Hepatocyte (in vitro differentiated cells): ENCODE measurements around the gene DGKD. TPM values are rescaled to one million over a fixed set of nuclear protein-coding genes. Genes with fewer than 3 reads are reported as not detected.

Experiments used
- DNase-seq: peaks from one replicate; pipeline ENCODE4 v3.0.0-alpha.2; 2016; ENCODE audit warnings: low spot score
- H2AFZ ChIP-seq: fragments of 200-600 bp; sonication (generic); 2 replicates; pipeline ENCODE4 v1.6.0; 2016; ENCODE audit warnings: antibody characterized with exemption, mild to moderate bottlenecking
- H3K27ac ChIP-seq: fragments of 200-600 bp; sonication (generic); 2 replicates; pipeline ENCODE4 v1.5.1; 2016; ENCODE audit warnings: mild to moderate bottlenecking
- H3K27me3 ChIP-seq: fragments of 200-600 bp; sonication (generic); 2 replicates; pipeline ENCODE4 v1.6.1; 2016
- H3K36me3 ChIP-seq: fragments of 200-600 bp; sonication (generic); replicated peaks from 2 replicates; pipeline ENCODE4 v1.5.1; 2016; ENCODE audit warnings: low read depth; ENCODE audit not compliant: insufficient read depth
- H3K4me1 ChIP-seq: fragments of 200-600 bp; sonication (generic); 2 replicates; pipeline ENCODE4 v1.5.1; 2016; ENCODE audit warnings: mild to moderate bottlenecking, moderate library complexity; ENCODE audit not compliant: insufficient read depth
- H3K4me2 ChIP-seq: fragments of 200-600 bp; sonication (generic); 2 replicates; pipeline ENCODE4 v1.6.0; 2016
- H3K4me3 ChIP-seq: fragments of 200-600 bp; sonication (generic); 2 replicates; pipeline ENCODE4 v1.5.1; 2016; ENCODE audit warnings: mild to moderate bottlenecking
- H3K79me2 ChIP-seq: fragments of 200-600 bp; sonication (generic); 2 replicates; pipeline ENCODE4 v1.6.0; 2017; ENCODE audit warnings: mild to moderate bottlenecking
- H3K9me2 ChIP-seq: fragments of 200-600 bp; sonication (generic); replicated peaks from 2 replicates; pipeline ENCODE4 v1.6.0; 2017; ENCODE audit warnings: mild to moderate bottlenecking; ENCODE audit not compliant: insufficient read depth
- H3K9me3 ChIP-seq: fragments of 200-600 bp; sonication (generic); 2 replicates; pipeline ENCODE4 v1.5.1; 2016; ENCODE audit warnings: low read depth, mild to moderate bottlenecking
- H4K20me1 ChIP-seq: fragments of 200-600 bp; sonication (generic); 2 replicates; pipeline ENCODE4 v1.6.0; 2016; ENCODE audit warnings: mild to moderate bottlenecking; ENCODE audit not compliant: insufficient read depth, poor library complexity, severe bottlenecking
- CTCF ChIP-seq: fragments of 200-600 bp; sonication (generic); IDR thresholded peaks from 2 replicates; pipeline ENCODE4 v1.5.1; 2016; ENCODE audit warnings: antibody characterized with exemption, mild to moderate bottlenecking; ENCODE audit not compliant: poor library complexity
- EZH2 ChIP-seq: fragments of 200-600 bp; sonication (generic); IDR thresholded peaks from 2 replicates; pipeline ENCODE4 v1.6.1; 2016; ENCODE audit warnings: antibody characterized with exemption, mild to moderate bottlenecking, borderline replicate concordance
- EZH2phosphoT487 ChIP-seq: fragments of 200-600 bp; sonication (generic); IDR thresholded peaks from one replicate; pipeline ENCODE4 v1.6.1; 2018; ENCODE audit warnings: antibody characterized with exemption, mild to moderate bottlenecking, low read depth, moderate library complexity; ENCODE audit not compliant: unreplicated experiment, severe bottlenecking
- WGBS: methylation state at CpG from one replicate; pipeline ENCODE4 v1.1.6; 2016; ENCODE audit warnings: low lambda C conversion rate; ENCODE audit errors: missing lambda C conversion rate; 5-methylcytosine and 5-hydroxymethylcytosine counted together
- polyA plus RNA-seq: library from polyadenylated mRNA; unstranded; fragments of >200 nt; fragmentation: Nextera tagmentation; extraction: Ambion mirVana; gene quantifications from 2 replicates; pipeline ENCODE4 v1.2.1, GENCODE V29; 2016
- total RNA-seq: library from RNA; depleted of rRNA; stranded (reverse); fragments of >200 nt; gene quantifications from 2 replicates; pipeline ENCODE4 v1.2.3, GENCODE V29; 2014

Gene DGKD
- total and polyA plus RNA-seq, 2 experiments from 2014 or later, result 14.2 to 14.3 TPM

DNA sequence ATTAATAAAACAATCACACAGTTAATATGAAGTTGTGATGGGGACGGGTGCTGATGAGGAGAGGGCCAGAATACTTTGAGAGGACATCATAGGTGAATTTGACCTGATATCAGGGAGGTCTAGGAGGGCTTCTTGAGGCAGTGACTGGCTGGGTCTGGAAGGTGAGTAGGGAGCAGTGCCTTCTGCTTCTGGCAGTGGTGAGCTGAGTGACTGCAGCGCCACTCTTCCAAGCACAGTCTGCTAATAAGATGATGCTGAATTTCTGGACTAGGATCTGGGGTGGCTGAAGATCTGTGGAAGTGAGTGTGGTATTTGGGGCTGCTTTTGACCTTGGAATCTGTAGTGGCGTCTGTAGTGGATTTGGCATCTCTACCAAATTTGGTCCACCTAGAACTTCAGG is 5.5 kb downstream of the DGKD start:
- Histone ChIP-seq H3K9me3 (peaks cover 5% of the 10 kb centered on the region), H3K36me3 (no peaks in the 10 kb centered on the region), H3K4me2 (no peak overlapping the region), H3K9me2 (no peaks in the 10 kb centered on the region), H3K4me1 (peaks cover 6% of the 10 kb centered on the region), H3K79me2 (peaks cover 86% of the 10 kb centered on the region), H4K20me1 (peaks cover 6% of the 10 kb centered on the region), H3K27me3 (no peaks in the 10 kb centered on the region), H3K27ac (no peak overlapping the region), H3K4me3 (no peak overlapping the region), H2AFZ (no peak overlapping the region)
- TF ChIP-seq EZH2phosphoT487 (no peak), CTCF (no peak), EZH2 (no peak)
- DNase-seq, result no peak
- 84% methylated on average over 3 of the region's 3 CpGs for whole genome bisulfite sequencing

GRCh38 chr2:233360771-233361176 is 6.5 kb downstream of the DGKD start:
- Histone ChIP-seq H3K4me2 (peak overlapping the region; percentile 34), H3K9me3 (peaks cover 5% of the 10 kb centered on the region), H3K9me2 (no peaks in the 10 kb centered on the region), H3K4me1 (peaks cover 6% of the 10 kb centered on the region), H2AFZ (no peak overlapping the region), H3K27ac (peak overlapping the region; percentile 60), H3K79me2 (peaks cover 85% of the 10 kb centered on the region), H3K36me3 (no peaks in the 10 kb centered on the region), H3K27me3 (no peaks in the 10 kb centered on the region), H4K20me1 (peaks cover 2% of the 10 kb centered on the region), H3K4me3 (no peak overlapping the region)
- 14% methylated on average over 4 of the region's 4 CpGs for WGBS
- TF ChIP-seq EZH2 (no peak), CTCF (no peak), EZH2phosphoT487 (no peak)
- peak; percentile 55 for DNase-seq

DNA sequence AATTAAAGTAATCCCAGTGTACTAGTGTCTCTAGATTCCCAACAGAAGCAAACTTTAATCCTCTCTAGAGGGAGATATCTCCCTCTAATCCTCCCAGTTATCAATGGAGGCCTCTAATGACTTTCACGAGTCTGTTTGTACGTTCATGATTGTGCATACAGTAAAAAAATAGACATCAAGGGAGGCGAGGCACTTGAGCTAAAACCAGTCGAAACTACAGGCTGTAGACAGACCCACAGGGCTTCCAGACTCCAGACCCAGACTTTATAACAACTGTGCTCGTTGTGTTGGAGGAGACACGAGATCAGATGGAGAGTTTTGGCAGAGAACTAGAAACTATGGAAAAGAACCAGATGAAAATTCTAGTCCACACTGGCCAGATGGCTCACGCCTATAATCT is 7.0 kb downstream of the DGKD start:
- no peaks in the 10 kb centered on the region for H3K36me3 ChIP-seq
- WGBS, result 43% methylated on average over 7 of the region's 7 CpGs
- no peaks in the 10 kb centered on the region for H3K27me3 ChIP-seq
- peaks cover 6% of the 10 kb centered on the region for H3K4me1 ChIP-seq
- no peaks in the 10 kb centered on the region for H4K20me1 ChIP-seq
- H2AFZ ChIP-seq, result no peak overlapping the region
- peak overlapping the region; percentile 34 for H3K4me2 ChIP-seq
- H3K9me2 ChIP-seq, result no peaks in the 10 kb centered on the region
- peaks cover 84% of the 10 kb centered on the region for H3K79me2 ChIP-seq
- H3K27ac ChIP-seq, result peak overlapping the region; percentile 60
- no peak for DNase-seq
- H3K9me3 ChIP-seq, result peaks cover 5% of the 10 kb centered on the region
- no peak overlapping the region for H3K4me3 ChIP-seq
- TF ChIP-seq CTCF (no peak), EZH2phosphoT487 (no peak), EZH2 (no peak)

GRCh38 chr2:233362742-233363141 is 8.4 kb downstream of the DGKD start:
- Histone ChIP-seq H3K27me3 (no peaks in the 10 kb centered on the region), H3K4me1 (peaks cover 6% of the 10 kb centered on the region), H3K36me3 (no peaks in the 10 kb centered on the region), H4K20me1 (no peaks in the 10 kb centered on the region), H3K9me3 (peaks cover 5% of the 10 kb centered on the region), H2AFZ (no peak overlapping the region), H3K79me2 (peaks cover 83% of the 10 kb centered on the region), H3K4me3 (no peak overlapping the region), H3K4me2 (no peak overlapping the region), H3K9me2 (no peaks in the 10 kb centered on the region), H3K27ac (no peak overlapping the region)
- no peak for TF ChIP-seq EZH2
- no peak for TF ChIP-seq EZH2phosphoT487
- TF ChIP-seq CTCF, result no peak
- WGBS, result 64% methylated on average over 2 of the region's 2 CpGs
- DNase-seq, result no peak
